ENCODE results near the gene PRKAG2. TPM values are rescaled to one million over a fixed set of nuclear protein-coding genes. Genes with fewer than 3 reads are reported as not detected.

PRKAG2 gene
- total and polyA plus RNA-seq, 2 experiments from 2014 or later, result 17.0 to 19.5 TPM

GRCh38 chr7:151821226-151821625 lies 55.7 kb downstream of the PRKAG2 start:
- H3K4me1 ChIP-seq (ENCODE audit: insufficient read depth), result no peaks in the 10 kb centered on the region
- H3K36me3 ChIP-seq (ENCODE audit: low read depth), result no peaks in the 10 kb centered on the region
- in situ Hi-C loops (cut with MboI), result no loop called here
- TF ChIP-seq EZH2phosphoT487 (IDR thresholded peaks at IDR 0.05; ENCODE audit: insufficient read depth, low read depth), result no peak
- no peak for TF ChIP-seq EZH2 (IDR thresholded peaks at IDR 0.05; ENCODE audit: insufficient read depth, poor library complexity, severe bottlenecking)
- DNase-seq, result no peak
- H3K79me2 ChIP-seq (ENCODE audit: insufficient read depth), result no peaks in the 10 kb centered on the region
- peaks cover 39% of the 10 kb centered on the region for H3K27me3 ChIP-seq (replicated peaks; ENCODE audit: insufficient read depth)
- H3F3A ChIP-seq (ENCODE audit: insufficient read depth), result no peaks in the 10 kb centered on the region
- H4K20me1 ChIP-seq (ENCODE audit: insufficient read depth), result no peaks in the 10 kb centered on the region
- no peaks in the 10 kb centered on the region for H3K9me2 ChIP-seq (ENCODE audit: insufficient read depth)
- no peak overlapping the region for H3K27ac ChIP-seq
- 64 to 70% methylated on average over 4 of the region's 4 CpGs for WGBS, 2 experiments (ENCODE audit: low coverage in 1 of 2, low lambda C conversion rate in 2 of 2, missing lambda C conversion rate in 2 of 2)
- no peaks in the 10 kb centered on the region for H3K9me3 ChIP-seq (ENCODE audit: low read depth)
- H3K4me2 ChIP-seq (ENCODE audit: unreplicated experiment), result no peak overlapping the region
- no peak overlapping the region for H3K9ac ChIP-seq
- no peak overlapping the region for H3K4me3 ChIP-seq
- H2AFZ ChIP-seq, result no peak overlapping the region

DNA sequence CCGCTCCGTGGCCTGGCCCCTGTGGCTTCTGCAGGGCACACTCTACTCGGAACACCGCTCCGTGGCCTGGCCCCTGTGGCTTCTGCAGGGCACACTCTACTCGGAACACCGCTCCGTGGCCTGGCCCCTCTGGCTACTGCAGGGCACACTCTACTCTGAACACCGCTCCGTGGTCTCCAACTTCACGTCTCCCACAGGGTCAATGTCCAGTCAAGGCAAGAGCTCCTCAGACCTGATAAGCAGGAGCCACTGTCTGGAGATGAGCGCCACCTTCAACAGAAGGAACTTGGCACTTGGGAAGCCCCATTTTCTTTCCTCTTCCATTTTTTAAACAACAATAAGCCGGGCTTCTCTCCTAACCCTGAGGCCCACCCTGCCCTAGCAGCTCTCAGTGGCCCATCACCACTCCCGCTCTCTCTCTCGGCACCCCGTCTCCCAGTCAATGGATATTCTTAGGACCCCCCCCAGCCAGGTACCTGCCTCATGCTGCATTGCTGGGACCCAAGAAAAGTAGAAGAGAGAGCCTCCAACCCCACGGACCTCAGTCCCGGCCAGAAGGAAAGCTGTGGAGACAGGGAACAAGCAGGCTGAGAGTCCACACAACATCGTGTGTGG lies 56.3 kb downstream of the PRKAG2 start:
- H4K20me1 ChIP-seq (ENCODE audit: insufficient read depth), result no peaks in the 10 kb centered on the region
- no peaks in the 10 kb centered on the region for H3K9me3 ChIP-seq (ENCODE audit: low read depth)
- no peak overlapping the region for H3K9ac ChIP-seq
- TF ChIP-seq EZH2 (IDR thresholded peaks at IDR 0.05; ENCODE audit: insufficient read depth, poor library complexity, severe bottlenecking) (no peak), EZH2phosphoT487 (IDR thresholded peaks at IDR 0.05; ENCODE audit: insufficient read depth, low read depth) (no peak)
- no peak for DNase-seq
- no peaks in the 10 kb centered on the region for H3K36me3 ChIP-seq (ENCODE audit: low read depth)
- no peak overlapping the region for H3K4me3 ChIP-seq
- no peak overlapping the region for H3K4me2 ChIP-seq (ENCODE audit: unreplicated experiment)
- no peaks in the 10 kb centered on the region for H3F3A ChIP-seq (ENCODE audit: insufficient read depth)
- no peaks in the 10 kb centered on the region for H3K4me1 ChIP-seq (ENCODE audit: insufficient read depth)
- in situ Hi-C loops (cut with MboI), result no loop called here
- H3K9me2 ChIP-seq (ENCODE audit: insufficient read depth), result no peaks in the 10 kb centered on the region
- WGBS, 2 experiments (ENCODE audit: low coverage in 1 of 2, low lambda C conversion rate in 2 of 2, missing lambda C conversion rate in 2 of 2), result 68 to 71% methylated on average over 13 to 16 of the region's 19 CpGs
- no peaks in the 10 kb centered on the region for H3K79me2 ChIP-seq (ENCODE audit: insufficient read depth)
- H2AFZ ChIP-seq, result no peak overlapping the region
- H3K27ac ChIP-seq, result no peak overlapping the region
- peaks cover 45% of the 10 kb centered on the region for H3K27me3 ChIP-seq (replicated peaks; ENCODE audit: insufficient read depth)

DNA sequence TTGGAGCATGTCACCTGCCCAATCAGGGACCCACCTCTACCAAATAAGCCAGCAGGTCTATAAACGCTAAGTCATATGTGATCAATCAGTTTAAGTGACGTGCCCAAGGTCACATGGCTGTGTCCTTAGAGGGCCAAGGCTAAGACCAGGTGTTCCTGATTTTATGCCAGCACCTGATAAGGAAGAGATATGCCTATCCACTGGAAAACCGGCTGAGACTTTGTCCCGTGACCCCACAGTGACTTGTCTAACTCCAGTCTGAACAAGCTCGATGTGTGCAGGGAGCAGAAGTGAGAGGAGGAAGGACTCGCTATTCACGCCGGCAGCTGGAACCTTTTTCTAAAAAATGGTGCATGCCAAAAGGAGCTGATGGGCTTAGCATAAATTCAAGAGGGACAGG lies 57.0 kb downstream of the PRKAG2 start:
- Histone ChIP-seq H3K9me3 (ENCODE audit: low read depth) (no peaks in the 10 kb centered on the region), H4K20me1 (ENCODE audit: insufficient read depth) (no peaks in the 10 kb centered on the region), H3F3A (ENCODE audit: insufficient read depth) (no peaks in the 10 kb centered on the region), H3K4me3 (no peak overlapping the region), H3K9me2 (ENCODE audit: insufficient read depth) (no peaks in the 10 kb centered on the region), H2AFZ (no peak overlapping the region), H3K9ac (no peak overlapping the region), H3K36me3 (ENCODE audit: low read depth) (no peaks in the 10 kb centered on the region), H3K27me3 (replicated peaks; ENCODE audit: insufficient read depth) (peaks cover 53% of the 10 kb centered on the region), H3K4me1 (ENCODE audit: insufficient read depth) (no peaks in the 10 kb centered on the region), H3K79me2 (ENCODE audit: insufficient read depth) (no peaks in the 10 kb centered on the region), H3K4me2 (ENCODE audit: unreplicated experiment) (no peak overlapping the region), H3K27ac (no peak overlapping the region)
- in situ Hi-C loops (cut with MboI), result no loop called here
- WGBS, 2 experiments (ENCODE audit: low coverage in 1 of 2, low lambda C conversion rate in 2 of 2, missing lambda C conversion rate in 2 of 2), result 71 to 73% methylated on average over 8 of the region's 8 CpGs
- no peak for TF ChIP-seq EZH2phosphoT487 (IDR thresholded peaks at IDR 0.05; ENCODE audit: insufficient read depth, low read depth)
- TF ChIP-seq EZH2 (IDR thresholded peaks at IDR 0.05; ENCODE audit: insufficient read depth, poor library complexity, severe bottlenecking), result no peak
- no peak for DNase-seq

GRCh38 chr7:151818674-151819519 lies 58.0 kb downstream of the PRKAG2 start:
- Histone ChIP-seq H3K4me1 (ENCODE audit: insufficient read depth) (no peaks in the 10 kb centered on the region), H2AFZ (no peak overlapping the region), H3K4me3 (no peak overlapping the region), H3K27ac (no peak overlapping the region), H4K20me1 (ENCODE audit: insufficient read depth) (no peaks in the 10 kb centered on the region), H3F3A (ENCODE audit: insufficient read depth) (no peaks in the 10 kb centered on the region), H3K9me3 (ENCODE audit: low read depth) (no peaks in the 10 kb centered on the region), H3K27me3 (replicated peaks; ENCODE audit: insufficient read depth) (peaks cover 57% of the 10 kb centered on the region), H3K9me2 (ENCODE audit: insufficient read depth) (no peaks in the 10 kb centered on the region), H3K4me2 (ENCODE audit: unreplicated experiment) (no peak overlapping the region), H3K36me3 (ENCODE audit: low read depth) (no peaks in the 10 kb centered on the region), H3K79me2 (ENCODE audit: insufficient read depth) (no peaks in the 10 kb centered on the region), H3K9ac (no peak overlapping the region)
- in situ Hi-C loops (cut with MboI), result no loop called here
- WGBS, 2 experiments (ENCODE audit: low coverage in 1 of 2, low lambda C conversion rate in 2 of 2, missing lambda C conversion rate in 2 of 2), result 73 to 74% methylated on average over 17 to 18 of the region's 18 CpGs
- no peak for DNase-seq
- TF ChIP-seq EZH2 (IDR thresholded peaks at IDR 0.05; ENCODE audit: insufficient read depth, poor library complexity, severe bottlenecking), result no peak
- TF ChIP-seq EZH2phosphoT487 (IDR thresholded peaks at IDR 0.05; ENCODE audit: insufficient read depth, low read depth), result no peak
